ENCODE results near the gene GPR15.

GPR15 gene

GRCh38 chr3:98532275-98532637, 478 bp downstream of the GPR15 start:
- no peak for DNase-seq

- no peak for DNase-seq
These were observed 1.2 kb downstream of the GPR15 start for GRCh38 chr3:98532709-98533571.

- no peak for DNase-seq
These were observed 2.4 kb downstream of the GPR15 start for GRCh38 chr3:98534168-98534567.

- DNase-seq = no peak
These were observed 3.0 kb downstream of the GPR15 start for GRCh38 chr3:98534734-98535133.

GRCh38 chr3:98536456-98537017, 4.8 kb downstream of the GPR15 start:
- DNase-seq = no peak

- DNase-seq = peak in 1 of 2 donors; percentile 46
These were observed 8.6 kb downstream of the GPR15 start for GRCh38 chr3:98540346-98540745.

GRCh38 chr3:98541695-98542094, 9.9 kb downstream of the GPR15 start:
- no peak for DNase-seq

- DNase-seq = no peak
These were observed 10.8 kb downstream of the GPR15 start for GRCh38 chr3:98542623-98543022.

GRCh38 chr3:98545940-98546339, 14.2 kb downstream of the GPR15 start:
- no peak for DNase-seq

GRCh38 chr3:98548544-98548943, 16.8 kb downstream of the GPR15 start:
- no peak for DNase-seq

- no peak for DNase-seq
These were observed 19.1 kb downstream of the GPR15 start for GRCh38 chr3:98550833-98551232.

- DNase-seq = no peak
These were observed 19.5 kb downstream of the GPR15 start for GRCh38 chr3:98551236-98551635.

GRCh38 chr3:98551754-98552153, 20.0 kb downstream of the GPR15 start:
- no peak for DNase-seq

GRCh38 chr3:98552232-98553020, 20.6 kb downstream of the GPR15 start:
- no peak for DNase-seq

- no peak for DNase-seq
These were observed 21.3 kb downstream of the GPR15 start for GRCh38 chr3:98553021-98553563.

- no peak for DNase-seq
These were observed 22.0 kb downstream of the GPR15 start for GRCh38 chr3:98553753-98554152.

GRCh38 chr3:98554580-98554979, 22.8 kb downstream of the GPR15 start:
- DNase-seq = no peak

- no peak for DNase-seq
These were observed 23.2 kb downstream of the GPR15 start for GRCh38 chr3:98555025-98555379.

GRCh38 chr3:98556164-98557130, 24.7 kb downstream of the GPR15 start:
- DNase-seq = peak; percentile 14 to 53

- DNase-seq = peak in 1 of 2 donors; percentile 35
These were observed 25.7 kb downstream of the GPR15 start for GRCh38 chr3:98557324-98558010.

GRCh38 chr3:98558100-98558827, 26.5 kb downstream of the GPR15 start:
- DNase-seq = no peak

Measured in CD4-positive, alpha-beta T cell treated with Interleukin-1 beta for 1 hour (primary cell).